ENCODE measurements around the gene ACAD11.
"Not testable (repeated sequence)": the region's sequence is repeated elsewhere in the genome, so short reads cannot be mapped to it uniquely, and the experiment has no call there.

Gene ACAD11

GRCh38 chr3:132650153-132650552, 9.5 kb downstream of the ACAD11 start:
- ATAC-seq, result no peak

GRCh38 chr3:132645058-132645457, 14.6 kb downstream of the ACAD11 start:
- no peak for ATAC-seq

GRCh38 chr3:132643366-132643765, 16.2 kb downstream of the ACAD11 start:
- ATAC-seq, result no peak

- no peak for ATAC-seq
These were observed 17.1 kb downstream of the ACAD11 start for GRCh38 chr3:132642539-132642847.

GRCh38 chr3:132641837-132642538, 17.6 kb downstream of the ACAD11 start:
- peak; percentile 30 to 35 for ATAC-seq

GRCh38 chr3:132641427-132641826, 18.2 kb downstream of the ACAD11 start:
- ATAC-seq, result not testable (repeated sequence)

- no peak for ATAC-seq
These were observed 20.9 kb downstream of the ACAD11 start for GRCh38 chr3:132638706-132639105.

GRCh38 chr3:132637590-132637989, 22.0 kb downstream of the ACAD11 start:
- ATAC-seq, result no peak

GRCh38 chr3:132635052-132635451, 24.6 kb downstream of the ACAD11 start:
- ATAC-seq, result no peak

- no peak for ATAC-seq
These were observed 29.0 kb downstream of the ACAD11 start for GRCh38 chr3:132630612-132631011.

- ATAC-seq, result peak; percentile 53 to 59
These were observed 29.7 kb downstream of the ACAD11 start for GRCh38 chr3:132629928-132630327.

GRCh38 chr3:132628157-132628556, 31.5 kb downstream of the ACAD11 start:
- ATAC-seq, result no peak

GRCh38 chr3:132626955-132627354, 32.7 kb downstream of the ACAD11 start:
- ATAC-seq, result no peak

- no peak for ATAC-seq
These were observed 34.0 kb downstream of the ACAD11 start for GRCh38 chr3:132625613-132626012.

- ATAC-seq, result no peak
These were observed 34.8 kb downstream of the ACAD11 start for GRCh38 chr3:132624790-132625189.

- no peak for ATAC-seq
These were observed 36.0 kb downstream of the ACAD11 start for GRCh38 chr3:132623646-132624045.

- no peak for ATAC-seq
These were observed 36.8 kb downstream of the ACAD11 start for GRCh38 chr3:132622761-132623160.

GRCh38 chr3:132622148-132622547, 37.5 kb downstream of the ACAD11 start:
- no peak for ATAC-seq

GRCh38 chr3:132616780-132617179, 42.8 kb downstream of the ACAD11 start:
- ATAC-seq, result no peak

GRCh38 chr3:132615881-132616280, 43.7 kb downstream of the ACAD11 start:
- ATAC-seq, result no peak

GRCh38 chr3:132615301-132615700, 44.3 kb downstream of the ACAD11 start:
- ATAC-seq, result not testable (repeated sequence)

- not testable (repeated sequence) for ATAC-seq
These were observed 53.0 kb downstream of the ACAD11 start for GRCh38 chr3:132606620-132607019.

GRCh38 chr3:132606085-132606484, 53.5 kb downstream of the ACAD11 start:
- no peak for ATAC-seq

GRCh38 chr3:132605374-132605792, 54.2 kb downstream of the ACAD11 start:
- no peak for ATAC-seq

- not testable (repeated sequence) for ATAC-seq
These were observed 59.0 kb downstream of the ACAD11 start for GRCh38 chr3:132600614-132601013.
